Measurements from ENCODE around the gene RIPOR2.

DNA sequence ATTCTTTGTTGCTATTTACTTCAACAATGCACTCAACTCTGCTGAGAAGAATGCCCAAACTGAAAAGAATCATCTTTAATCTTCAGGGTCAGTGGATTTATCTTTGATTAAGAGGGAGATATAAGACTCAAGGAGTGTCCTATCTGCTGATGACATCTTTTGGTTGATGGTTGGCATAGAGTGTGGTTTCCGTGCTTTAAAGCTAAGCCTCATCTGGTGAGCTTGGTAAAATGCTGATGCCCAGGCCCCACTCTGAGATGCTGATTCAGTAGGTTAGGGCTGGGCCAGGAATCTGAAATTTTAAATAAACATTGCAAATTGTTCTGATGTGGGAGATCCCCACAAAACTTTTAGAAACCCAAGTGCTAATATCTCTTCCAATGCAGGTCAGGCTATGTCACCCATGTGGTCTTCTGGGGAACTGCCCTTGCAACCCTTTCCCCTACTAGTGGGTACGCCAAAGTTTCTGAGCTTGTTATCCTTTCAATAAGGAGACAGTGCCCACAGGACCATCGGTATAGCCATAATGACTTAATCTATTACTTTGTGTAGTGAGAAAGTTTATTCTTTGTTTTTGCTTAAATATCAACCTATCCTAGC lies 68.6 kb downstream of the RIPOR2 start:
- TF ChIP-seq CBFB (IDR thresholded peaks at IDR 0.05; ENCODE audit: low read depth) (no peak), TCF7 (IDR thresholded peaks at IDR 0.05; ENCODE audit: borderline replicate concordance) (no peak), EZH2 (IDR thresholded peaks at IDR 0.05; ENCODE audit: borderline replicate concordance, control insufficient read depth, low read depth, low read length) (no peak), POLR2A (IDR thresholded peaks at IDR 0.05; ENCODE audit: low read depth, low read length) (no peak), ETV6 (conservative IDR thresholded peaks at IDR 0.05 in 1 of 2, IDR thresholded peaks at IDR 0.05 in 1 of 2; ENCODE audit: borderline replicate concordance in 1 of 2, low read depth in 1 of 2) (no peak), CREB1 (IDR thresholded peaks at IDR 0.05; ENCODE audit: low read depth) (no peak), BCL11A (IDR thresholded peaks at IDR 0.05; ENCODE audit: low read depth, low read length) (no peak), POLR2AphosphoS5 (IDR thresholded peaks at IDR 0.05; ENCODE audit: low read length) (no peak), ATF2 (IDR thresholded peaks at IDR 0.05; ENCODE audit: low read length) (no peak), ZNF622 (IDR thresholded peaks at IDR 0.05) (no peak)
- TF ChIP-seq, protein P1, sequence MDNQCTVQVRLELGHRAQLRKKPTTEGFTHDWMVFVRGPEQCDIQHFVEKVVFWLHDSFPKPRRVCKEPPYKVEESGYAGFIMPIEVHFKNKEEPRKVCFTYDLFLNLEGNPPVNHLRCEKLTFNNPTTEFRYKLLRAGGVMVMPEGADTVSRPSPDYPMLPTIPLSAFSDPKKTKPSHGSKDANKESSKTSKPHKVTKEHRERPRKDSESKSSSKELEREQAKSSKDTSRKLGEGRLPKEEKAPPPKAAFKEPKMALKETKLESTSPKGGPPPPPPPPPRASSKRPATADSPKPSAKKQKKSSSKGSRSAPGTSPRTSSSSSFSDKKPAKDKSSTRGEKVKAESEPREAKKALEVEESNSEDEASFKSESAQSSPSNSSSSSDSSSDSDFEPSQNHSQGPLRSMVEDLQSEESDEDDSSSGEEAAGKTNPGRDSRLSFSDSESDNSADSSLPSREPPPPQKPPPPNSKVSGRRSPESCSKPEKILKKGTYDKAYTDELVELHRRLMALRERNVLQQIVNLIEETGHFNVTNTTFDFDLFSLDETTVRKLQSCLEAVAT (IDR thresholded peaks at IDR 0.05): no peak
- TF ChIP-seq, protein P2, sequence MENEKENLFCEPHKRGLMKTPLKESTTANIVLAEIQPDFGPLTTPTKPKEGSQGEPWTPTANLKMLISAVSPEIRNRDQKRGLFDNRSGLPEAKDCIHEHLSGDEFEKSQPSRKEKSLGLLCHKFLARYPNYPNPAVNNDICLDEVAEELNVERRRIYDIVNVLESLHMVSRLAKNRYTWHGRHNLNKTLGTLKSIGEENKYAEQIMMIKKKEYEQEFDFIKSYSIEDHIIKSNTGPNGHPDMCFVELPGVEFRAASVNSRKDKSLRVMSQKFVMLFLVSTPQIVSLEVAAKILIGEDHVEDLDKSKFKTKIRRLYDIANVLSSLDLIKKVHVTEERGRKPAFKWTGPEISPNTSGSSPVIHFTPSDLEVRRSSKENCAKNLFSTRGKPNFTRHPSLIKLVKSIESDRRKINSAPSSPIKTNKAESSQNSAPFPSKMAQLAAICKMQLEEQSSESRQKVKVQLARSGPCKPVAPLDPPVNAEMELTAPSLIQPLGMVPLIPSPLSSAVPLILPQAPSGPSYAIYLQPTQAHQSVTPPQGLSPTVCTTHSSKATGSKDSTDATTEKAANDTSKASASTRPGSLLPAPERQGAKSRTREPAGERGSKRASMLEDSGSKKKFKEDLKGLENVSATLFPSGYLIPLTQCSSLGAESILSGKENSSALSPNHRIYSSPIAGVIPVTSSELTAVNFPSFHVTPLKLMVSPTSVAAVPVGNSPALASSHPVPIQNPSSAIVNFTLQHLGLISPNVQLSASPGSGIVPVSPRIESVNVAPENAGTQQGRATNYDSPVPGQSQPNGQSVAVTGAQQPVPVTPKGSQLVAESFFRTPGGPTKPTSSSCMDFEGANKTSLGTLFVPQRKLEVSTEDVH (IDR thresholded peaks at IDR 0.05; ENCODE audit: low read depth, partially characterized antibody): no peak
